NCI-H510A (cell line): ENCODE measurements around the gene GALNT14.
"Not testable (repeated sequence)": the region's sequence is repeated elsewhere in the genome, so short reads cannot be mapped to it uniquely, and the experiment has no call there.

ENCODE experiments used
- DNase-seq: peaks from one replicate; lab custom pipeline; 2025; lab: John Stamatoyannopoulos, UW

Gene GALNT14

GRCh38 chr2:31138037-31138962 is at the start of gene GALNT14:
GALNT14 (minus strand) TSS chr2:31138440; CDS start chr2:31138086, 354 bp downstream.
- DNase-seq, result peak; percentile 33

- DNase-seq, result no peak
Observed at GRCh38 chr2:31187166-31187565, 48.9 kb upstream of the GALNT14 start.

GRCh38 chr2:31183973-31184372 is 45.7 kb upstream of the GALNT14 start:
- DNase-seq, result not testable (repeated sequence)

GRCh38 chr2:31176742-31177141 is 38.5 kb upstream of the GALNT14 start:
- DNase-seq, result no peak

GRCh38 chr2:31171142-31171541 is 32.9 kb upstream of the GALNT14 start:
- no peak for DNase-seq

- DNase-seq, result peak; percentile 29
Observed at GRCh38 chr2:31170071-31170698, 31.9 kb upstream of the GALNT14 start.

- no peak for DNase-seq
Observed at GRCh38 chr2:31168291-31168690, 30.1 kb upstream of the GALNT14 start.

GRCh38 chr2:31166925-31167324 is 28.7 kb upstream of the GALNT14 start:
- no peak for DNase-seq

GRCh38 chr2:31163011-31163539 is 24.8 kb upstream of the GALNT14 start:
- DNase-seq, result no peak

GRCh38 chr2:31161637-31162036 is 23.4 kb upstream of the GALNT14 start:
- no peak for DNase-seq

GRCh38 chr2:31151501-31151900 is 13.3 kb upstream of the GALNT14 start:
- DNase-seq, result no peak

GRCh38 chr2:31150120-31150670 is 12.0 kb upstream of the GALNT14 start:
- DNase-seq, result no peak

GRCh38 chr2:31148514-31148913 is 10.3 kb upstream of the GALNT14 start:
- DNase-seq, result no peak

- no peak for DNase-seq
Observed at GRCh38 chr2:31147645-31148044, 9.4 kb upstream of the GALNT14 start.

- DNase-seq, result no peak
Observed at GRCh38 chr2:31142110-31142509, 3.9 kb upstream of the GALNT14 start.

GRCh38 chr2:31141443-31142085 is 3.3 kb upstream of the GALNT14 start:
- no peak for DNase-seq

- DNase-seq, result no peak
Observed at GRCh38 chr2:31140151-31140550, 1.9 kb upstream of the GALNT14 start.

- DNase-seq, result no peak
Observed at GRCh38 chr2:31139671-31140070, 1.4 kb upstream of the GALNT14 start.

GRCh38 chr2:31137211-31138036 is 816 bp downstream of the GALNT14 start:
- no peak for DNase-seq

- DNase-seq, result no peak
Observed at GRCh38 chr2:31136732-31137131, 1.5 kb downstream of the GALNT14 start.

GRCh38 chr2:31136000-31136399 is 2.2 kb downstream of the GALNT14 start:
- no peak for DNase-seq
